ENCODE results near the gene ERN2. TPM values are rescaled to one million over a fixed set of nuclear protein-coding genes. Genes with fewer than 3 reads are reported as not detected.
"Not testable (repeated sequence)": the region's sequence is repeated elsewhere in the genome, so short reads cannot be mapped to it uniquely, and the experiment has no call there.

Gene ERN2
- total RNA-seq, 1 experiment from 2014 or later: not detected

DNA sequence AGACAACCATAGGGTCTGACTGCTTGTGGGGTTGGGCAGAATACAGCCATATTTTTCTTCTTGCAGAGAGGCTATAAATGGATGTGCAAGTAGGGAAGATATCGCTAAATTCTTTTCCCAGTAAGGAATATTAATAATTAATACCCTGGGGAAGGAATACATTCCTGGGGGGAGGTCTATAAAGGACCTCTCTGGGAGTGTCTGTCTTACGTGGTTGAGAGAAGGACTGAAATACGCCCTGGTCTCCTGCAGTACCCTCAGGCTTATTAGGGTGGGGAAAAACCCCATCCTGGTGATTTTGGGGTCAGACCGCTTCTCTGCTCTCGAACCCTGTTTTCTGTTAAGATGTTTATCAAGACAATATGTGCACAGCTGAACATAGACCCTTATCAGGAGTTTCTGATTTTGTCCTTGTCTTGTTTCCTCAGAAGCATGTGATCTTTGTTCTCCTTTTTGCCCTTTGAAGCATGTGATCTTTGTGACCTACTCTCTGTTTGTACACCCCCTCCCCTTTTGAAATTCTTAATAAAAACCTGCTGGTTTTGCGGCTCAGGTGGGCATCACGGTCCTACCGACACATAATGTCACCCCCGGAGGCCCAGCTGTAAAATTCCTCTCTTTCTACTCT is 9.7 kb upstream of the ERN2 start:
- not testable (repeated sequence) for DNase-seq (ENCODE audit: low spot score)

DNA sequence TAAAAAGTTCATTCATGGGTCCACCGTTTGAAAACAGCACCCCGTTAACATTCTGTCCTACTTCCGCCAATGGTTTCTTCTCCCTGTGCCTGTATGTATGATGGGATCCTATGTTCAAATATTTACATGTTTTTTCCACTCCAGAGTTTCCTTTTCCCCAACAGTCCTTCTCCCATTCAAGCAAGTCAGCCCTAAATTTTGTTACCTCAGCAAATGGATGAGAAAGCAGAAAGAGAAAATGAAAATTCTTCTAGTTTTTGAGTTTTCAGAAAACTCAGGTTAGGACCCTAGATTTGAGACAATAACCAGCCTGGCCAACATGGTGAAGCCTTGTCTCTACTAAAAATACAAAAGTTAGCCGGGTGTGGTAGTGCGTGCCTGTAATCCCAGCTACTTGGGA is 3.5 kb upstream of the ERN2 start:
- no peak for DNase-seq (ENCODE audit: low spot score)

DNA sequence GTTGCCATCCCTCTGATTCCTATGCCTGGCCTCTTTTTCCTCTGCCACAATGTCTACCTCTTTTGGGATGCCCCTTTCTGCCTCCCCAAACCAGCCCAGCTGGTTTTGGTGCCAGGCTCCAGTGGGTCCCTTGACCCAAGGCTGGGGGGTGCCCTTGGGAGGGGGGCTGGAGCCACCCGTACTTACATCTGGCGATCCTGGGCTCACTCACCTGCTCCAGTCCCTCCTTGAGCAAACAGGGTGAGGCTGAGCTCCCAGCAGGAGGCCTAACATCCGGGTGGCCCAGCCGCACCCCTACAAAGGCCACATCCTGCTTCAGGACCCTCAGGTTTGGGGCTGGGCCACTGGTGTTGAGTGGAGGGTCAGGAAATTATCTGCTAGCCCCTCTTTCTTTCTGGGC is 1.2 kb downstream of the ERN2 start:
- DNase-seq (ENCODE audit: low spot score): no peak

GRCh38 chr16:23710504-23710903 is 2.5 kb downstream of the ERN2 start:
- no peak for DNase-seq (ENCODE audit: low spot score)

DNA sequence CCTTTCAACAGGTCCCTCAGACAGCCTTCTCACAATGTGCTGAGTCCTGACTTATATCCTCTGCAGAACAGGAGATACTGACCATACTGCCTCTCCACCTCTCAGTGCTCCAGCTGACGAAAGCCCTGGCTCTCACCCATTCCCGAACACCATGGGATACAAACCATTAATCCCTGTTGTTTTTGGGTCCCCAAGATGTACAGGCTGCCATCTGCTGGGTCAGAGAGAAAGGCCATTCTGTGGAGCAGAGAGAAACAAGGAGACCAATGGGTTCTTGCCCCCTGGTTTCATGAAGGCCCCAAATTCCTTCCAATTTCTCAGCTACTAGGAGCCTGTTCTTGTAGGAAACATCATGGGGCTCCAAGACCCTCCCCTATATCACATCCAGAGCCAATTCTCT is 3.0 kb downstream of the ERN2 start:
- no peak for DNase-seq (ENCODE audit: low spot score)

DNA sequence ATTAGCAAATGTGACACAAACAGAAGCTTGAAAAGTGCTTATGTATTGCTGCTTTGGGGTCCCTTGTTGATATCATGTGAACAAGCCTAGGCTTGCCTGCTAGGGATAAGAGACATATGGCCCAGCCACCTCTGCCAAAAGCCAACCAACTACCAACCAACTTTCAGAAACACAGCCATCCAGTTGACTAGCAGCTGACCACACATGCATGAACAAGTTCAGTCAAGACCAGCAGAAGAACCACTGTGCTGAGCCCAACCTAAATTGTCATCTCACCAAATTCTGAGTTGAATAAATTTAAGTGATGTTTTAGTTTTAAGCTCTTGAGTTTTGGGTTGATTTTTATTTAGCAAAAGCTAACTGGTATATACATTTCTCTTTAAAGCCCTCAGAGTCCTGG is 3.5 kb downstream of the ERN2 start:
- DNase-seq (ENCODE audit: low spot score): no peak

GRCh38 chr16:23706439-23706838 is 6.6 kb downstream of the ERN2 start:
- DNase-seq (ENCODE audit: low spot score): no peak

DNA sequence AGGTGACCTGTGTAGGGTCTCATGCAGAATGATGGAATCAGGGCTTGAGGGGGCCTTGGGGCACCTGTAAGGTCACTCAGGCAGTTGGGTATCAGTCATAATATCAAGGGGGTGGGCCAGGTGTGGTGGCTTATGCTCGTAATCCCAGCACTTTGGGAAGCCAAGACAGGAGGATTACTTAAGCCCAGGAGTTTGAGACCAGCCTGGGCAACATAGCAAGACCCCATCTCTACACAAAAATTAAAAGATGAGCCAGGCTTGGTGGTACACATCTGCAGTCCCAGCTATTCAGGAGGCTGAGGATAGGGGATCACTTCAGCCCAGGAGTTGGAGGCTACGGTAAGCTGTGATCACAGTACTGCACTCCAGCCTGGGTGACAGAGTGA is 7.5 kb downstream of the ERN2 start:
- no peak for DNase-seq (ENCODE audit: low spot score)

- no peak for DNase-seq (ENCODE audit: low spot score)
Measured at GRCh38 chr16:23704772-23705516, 8.1 kb downstream of the ERN2 start.

DNA sequence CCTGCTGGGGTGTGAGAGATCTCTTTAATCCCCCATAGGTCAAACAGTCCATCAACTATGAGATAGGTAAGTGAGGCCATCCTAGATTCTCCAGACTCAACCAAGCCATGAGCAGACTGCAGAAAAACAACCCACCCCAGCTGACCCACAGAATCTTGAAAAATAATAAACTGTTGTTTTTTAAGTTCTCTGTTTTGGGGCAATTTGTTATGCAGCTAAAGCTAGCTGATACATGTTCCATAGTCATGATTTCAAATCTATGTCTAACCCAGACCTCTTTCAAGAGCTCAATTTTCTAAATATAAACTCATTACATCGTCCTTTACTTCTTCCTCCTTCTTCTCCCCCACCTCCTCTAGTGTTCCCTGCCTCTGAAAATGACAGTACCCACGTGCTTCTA is 10.1 kb downstream of the ERN2 start:
- DNase-seq (ENCODE audit: low spot score): no peak

DNA sequence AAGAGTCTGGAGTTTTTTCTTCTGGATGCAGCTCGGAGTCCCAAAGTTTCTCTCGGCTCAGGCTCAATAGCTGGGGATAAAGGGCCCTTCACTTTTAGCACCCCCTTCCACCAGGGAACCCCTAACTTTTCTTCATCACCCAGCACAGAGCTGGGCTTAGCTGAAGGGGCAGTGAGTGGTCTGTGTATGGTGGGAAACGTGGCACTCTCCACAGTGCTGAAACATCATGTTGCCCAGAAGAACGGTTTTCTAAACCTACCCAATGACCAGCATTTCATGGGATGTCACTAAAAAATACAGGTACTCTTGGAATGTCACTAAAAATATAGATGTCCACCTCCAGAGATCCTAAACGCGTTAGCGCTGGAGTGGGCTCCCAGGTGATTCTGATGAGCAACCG is 12.0 kb downstream of the ERN2 start:
- DNase-seq (ENCODE audit: low spot score): no peak

GRCh38 chr16:23700509-23700908 is 12.5 kb downstream of the ERN2 start:
- DNase-seq (ENCODE audit: low spot score): no peak

DNA sequence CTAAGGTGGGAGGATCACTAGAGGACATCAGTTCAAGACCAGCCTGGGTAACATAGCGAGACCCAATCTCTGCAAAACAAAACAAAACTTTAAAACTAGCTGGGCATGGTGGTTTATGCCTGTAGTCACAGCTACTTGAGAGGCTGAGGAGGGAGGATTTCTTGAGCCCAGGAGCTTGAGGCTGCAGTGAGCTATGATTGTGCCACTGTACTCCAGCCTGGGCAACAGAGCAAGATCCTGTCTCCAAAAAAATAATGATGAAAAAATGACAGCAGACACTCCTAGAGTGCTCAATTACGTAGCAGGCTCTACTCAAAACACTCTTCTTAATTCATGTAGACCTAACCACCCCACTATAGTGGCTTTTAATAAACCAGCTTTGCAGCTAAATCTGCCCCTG is 12.9 kb downstream of the ERN2 start:
- DNase-seq (ENCODE audit: low spot score): no peak

DNA sequence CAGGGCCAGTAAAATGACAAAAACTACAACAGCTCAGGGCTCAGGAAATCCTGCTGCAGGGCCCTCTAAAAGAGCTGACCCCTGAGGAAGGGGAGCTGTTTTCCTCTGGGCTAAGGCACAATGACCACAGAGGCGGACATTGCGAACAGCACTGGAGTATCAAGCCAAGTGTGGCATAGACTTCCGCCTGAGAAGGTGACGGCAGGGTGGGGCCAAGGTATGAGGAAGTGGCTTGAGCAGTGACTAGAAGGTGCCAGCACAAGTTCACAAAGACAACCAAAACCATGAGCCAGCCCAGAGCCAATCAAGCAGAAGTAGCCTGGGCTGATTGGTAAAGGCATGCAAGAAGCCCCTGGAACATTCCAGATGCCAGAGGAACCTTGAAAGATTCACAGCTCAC is 13.9 kb downstream of the ERN2 start:
- no peak for DNase-seq (ENCODE audit: low spot score)

DNA sequence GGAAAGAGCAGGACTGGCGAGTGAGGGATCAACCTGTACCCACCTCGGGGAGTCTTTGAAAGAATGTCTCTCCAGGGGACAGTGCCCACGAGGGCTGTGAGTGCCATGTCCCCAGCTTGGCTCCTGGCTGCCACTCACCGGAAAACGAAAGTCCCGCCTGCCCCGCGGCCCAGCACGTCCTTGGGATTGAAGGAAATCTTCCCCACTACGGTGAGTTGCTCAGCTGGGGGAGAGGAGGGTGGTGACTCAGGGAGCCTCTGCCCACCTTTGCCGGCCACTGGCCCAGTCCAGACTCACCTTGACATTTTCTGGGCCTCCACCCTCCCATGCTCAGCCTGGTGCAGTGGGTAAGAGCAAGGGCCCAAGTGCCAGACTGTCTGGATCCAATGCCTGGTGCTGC is 17.3 kb downstream of the ERN2 start:
- DNase-seq (ENCODE audit: low spot score): no peak

GRCh38 chr16:23694644-23695373 is 18.2 kb downstream of the ERN2 start:
- no peak for DNase-seq (ENCODE audit: low spot score)

DNA sequence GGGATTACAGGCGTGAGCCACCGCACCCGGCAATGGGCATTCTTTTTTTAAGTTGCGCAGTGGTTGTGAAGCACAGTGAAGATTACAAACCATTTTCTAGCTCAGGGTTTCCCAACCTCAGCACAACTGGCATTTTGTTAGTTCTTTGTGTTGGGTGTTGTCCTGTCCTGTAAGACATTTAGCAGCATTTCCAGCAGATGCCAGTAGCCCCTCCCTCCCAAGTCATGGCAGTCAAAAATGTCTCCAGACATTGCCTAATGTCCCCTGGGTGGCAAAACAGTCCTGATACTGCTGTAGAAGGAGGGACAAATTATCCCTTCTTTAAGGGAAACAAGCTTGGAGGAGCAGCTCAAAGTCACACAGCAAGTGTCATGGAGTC is 18.8 kb downstream of the ERN2 start:
- DNase-seq (ENCODE audit: low spot score): no peak

- DNase-seq (ENCODE audit: low spot score): no peak
Measured at GRCh38 chr16:23692190-23692837, 20.7 kb downstream of the ERN2 start.

GRCh38 chr16:23691483-23692189 is 21.4 kb downstream of the ERN2 start:
- peak; percentile 60 for DNase-seq (ENCODE audit: low spot score)

DNA sequence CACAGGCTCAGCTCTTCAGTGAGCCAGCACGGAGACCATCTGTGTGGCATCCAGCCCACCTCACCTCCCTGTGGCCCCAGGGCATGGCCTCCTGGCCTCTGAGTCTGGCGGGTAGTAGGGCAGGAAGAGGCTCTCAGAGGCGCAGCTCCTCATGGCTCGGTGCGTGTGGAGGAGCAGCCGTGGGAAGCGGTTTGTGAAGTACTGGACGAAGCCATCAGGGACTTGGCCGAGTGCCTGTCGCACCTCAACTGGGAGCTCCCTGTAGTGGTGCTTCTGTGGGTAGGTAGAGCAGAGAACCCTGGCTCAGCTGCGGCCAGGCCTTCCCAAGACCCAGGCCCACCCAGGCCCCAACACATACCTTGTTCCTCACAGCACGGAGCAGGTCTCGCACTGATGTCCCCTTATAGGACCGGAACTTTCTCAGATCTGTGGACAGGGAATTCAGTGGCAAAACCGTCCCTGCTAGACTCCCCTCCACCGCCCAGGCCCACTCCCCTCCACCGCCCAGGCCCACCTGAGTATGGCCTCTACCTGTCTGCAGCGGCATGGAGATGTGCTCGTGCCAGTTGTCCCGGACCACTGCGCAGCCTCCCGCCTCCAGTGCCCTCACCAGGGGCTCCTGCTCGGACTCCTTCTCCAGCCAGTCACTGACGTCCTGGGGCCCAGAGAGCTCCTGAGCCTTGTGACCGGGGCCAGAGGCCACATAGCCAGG is 22.1 kb downstream of the ERN2 start:
- no peak for DNase-seq (ENCODE audit: low spot score)

DNA sequence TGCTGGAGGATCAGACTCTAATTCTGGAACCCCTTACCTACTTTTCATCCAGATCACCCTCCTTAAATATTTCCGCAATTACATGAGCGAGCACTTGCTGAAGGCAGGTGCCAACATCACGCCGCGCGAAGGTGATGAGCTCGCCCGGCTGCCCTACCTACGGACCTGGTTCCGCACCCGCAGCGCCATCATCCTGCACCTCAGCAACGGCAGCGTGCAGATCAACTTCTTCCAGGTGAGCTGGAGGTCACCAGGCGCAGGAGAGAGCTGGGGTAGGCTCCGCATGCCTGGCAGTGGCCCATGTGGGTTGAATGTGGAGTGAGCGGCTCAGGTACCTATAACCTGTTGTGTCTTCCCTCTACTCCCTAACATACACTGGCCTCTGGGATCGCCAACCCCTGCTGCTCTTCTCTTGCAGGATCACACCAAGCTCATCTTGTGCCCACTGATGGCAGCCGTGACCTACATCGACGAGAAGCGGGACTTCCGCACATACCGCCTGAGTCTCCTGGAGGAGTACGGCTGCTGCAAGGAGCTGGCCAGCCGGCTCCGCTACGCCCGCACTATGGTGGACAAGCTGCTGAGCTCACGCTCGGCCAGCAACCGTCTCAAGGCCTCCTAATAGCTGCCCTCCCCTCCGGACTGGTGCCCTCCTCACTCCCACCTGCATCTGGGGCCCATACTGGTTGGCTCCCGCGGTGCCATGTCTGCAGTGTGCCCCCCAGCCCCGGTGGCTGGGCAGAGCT is 23.4 kb downstream of the ERN2 start:
- DNase-seq (ENCODE audit: low spot score): no peak

Data from A172 (cell line).